Activated naive CD4-positive, alpha-beta T cell treated with anti-CD3 and anti-CD28 coated beads for 36 hours (primary cell): ENCODE measurements around the gene SH3BP5. TPM values are rescaled to one million over a fixed set of nuclear protein-coding genes. Genes with fewer than 3 reads are reported as not detected.
A peak's percentile ranks its signal among the peaks of the same experiment; 100 is the strongest.
"Not testable (repeated sequence)": the region's sequence is repeated elsewhere in the genome, so short reads cannot be mapped to it uniquely, and the experiment has no call there.

ENCODE experiments used
- CTCF ChIA-PET: fragments of 350-600 bp; sonication (Branson Sonifier 250); formaldehyde crosslinking; loops from one replicate; lab custom pipeline; 2021; ENCODE audit warnings: antibody characterized with exemption; lab: Charles Lee
- DNase-seq: peaks from one replicate; pipeline ENCODE4 v3.0.0-alpha.2; 2020
- H3K27ac Mint-ChIP-seq: one replicate; pipeline ENCODE4 v1.8.0; 2021; ENCODE audit warnings: mild to moderate bottlenecking, mixed read lengths
- H3K27me3 Mint-ChIP-seq: one replicate; pipeline ENCODE4 v1.8.0; 2021; ENCODE audit warnings: low read depth, mixed read lengths
- H3K36me3 Mint-ChIP-seq: one replicate; pipeline ENCODE4 v1.8.0; 2021; ENCODE audit warnings: low read depth, mixed read lengths
- H3K4me1 Mint-ChIP-seq: one replicate; pipeline ENCODE4 v1.8.0; 2021; ENCODE audit warnings: low read depth, mixed read lengths
- H3K4me3 Mint-ChIP-seq: one replicate; pipeline ENCODE4 v1.8.0; 2021; ENCODE audit warnings: mild to moderate bottlenecking, moderate library complexity, mixed read lengths
- H3K9me3 Mint-ChIP-seq: one replicate; pipeline ENCODE4 v1.8.0; 2021; ENCODE audit warnings: mixed read lengths
- intact Hi-C: fragments of 100-400 bp; cut with micrococcal nuclease; formaldehyde crosslinking; loops from one replicate; pipeline ENCODE4 v1.15.1; 2023
- total RNA-seq, 2 experiments: library from RNA; stranded (reverse); gene quantifications; one replicate each; pipeline ENCODE4 v1.2.3, GENCODE V29; 2021

Gene SH3BP5
- total RNA-seq, 2 experiments from 2014 or later, result 7.9 to 9.0 TPM

- CTCF ChIA-PET, result interaction anchor here (0.7 to 2.2 kb wide), 15 partner anchors 15 to 122 kb away, joined by 3 to 15 read pairs (median 4); partner anchors contain the start of gene SH3BP5
- Mint-ChIP-seq H3K4me3 (no peak overlapping the region), H3K9me3 (no peaks in the 10 kb centered on the region), H3K27me3 (peaks cover 2% of the 10 kb centered on the region), H3K4me1 (peaks cover 49% of the 10 kb centered on the region), H3K27ac (peak overlapping the region; percentile 83), H3K36me3 (no peaks in the 10 kb centered on the region)
- no peak for DNase-seq
- intact Hi-C loops, result loop anchor here (1.0 to 5.0 kb wide), 8 partner anchors 17 to 1150 kb away; partner anchors contain the start of genes NR2C2 and SH3BP5
These were observed 28.6 kb upstream of the SH3BP5 start for GRCh38 chr3:15360788-15361493.

- H3K4me3 Mint-ChIP-seq, result no peak overlapping the region
- CTCF ChIA-PET, result interaction anchor here (0.7 kb wide), 1 partner anchor 20 kb away, joined by 3 read pairs; no protein-coding TSS in a partner anchor
- no peak overlapping the region for H3K27ac Mint-ChIP-seq
- no peak for DNase-seq
- no peaks in the 10 kb centered on the region for H3K9me3 Mint-ChIP-seq
- peaks cover 2% of the 10 kb centered on the region for H3K27me3 Mint-ChIP-seq
- no peaks in the 10 kb centered on the region for H3K36me3 Mint-ChIP-seq
- intact Hi-C loops, result loop anchor here (2.0 to 5.0 kb wide), 3 partner anchors 277 to 1151 kb away; partner anchors contain the start of gene NR2C2
- H3K4me1 Mint-ChIP-seq, result peaks cover 60% of the 10 kb centered on the region
These were observed 27.5 kb upstream of the SH3BP5 start for GRCh38 chr3:15359677-15360397.

- H3K9me3 Mint-ChIP-seq, DNase-seq, H3K27me3 Mint-ChIP-seq, intact Hi-C loops, H3K36me3 Mint-ChIP-seq: not testable (repeated sequence)
- CTCF ChIA-PET, result interaction anchor here (2.9 kb wide), 1 partner anchor 88 kb away, joined by 11 read pairs; no protein-coding TSS in a partner anchor
- Mint-ChIP-seq H3K4me1 (peaks cover 50% of the 10 kb centered on the region), H3K4me3 (peak overlapping the region; percentile 9), H3K27ac (peak overlapping the region; percentile 32)
These were observed 24.3 kb upstream of the SH3BP5 start for GRCh38 chr3:15356651-15357061.

GRCh38 chr3:15356176-15356575 lies 23.8 kb upstream of the SH3BP5 start:
- peak overlapping the region; percentile 7 for H3K4me3 Mint-ChIP-seq
- H3K9me3 Mint-ChIP-seq, result peaks cover 4% of the 10 kb centered on the region
- peak overlapping the region; percentile 32 for H3K27ac Mint-ChIP-seq
- intact Hi-C loops, result no loop called here
- peaks cover 45% of the 10 kb centered on the region for H3K4me1 Mint-ChIP-seq
- DNase-seq, result no peak
- CTCF ChIA-PET, result interaction anchor here (1.4 to 2.9 kb wide), 2 partner anchors 22 to 88 kb away, joined by 4 to 11 read pairs; no protein-coding TSS in a partner anchor
- no peaks in the 10 kb centered on the region for H3K36me3 Mint-ChIP-seq
- no peaks in the 10 kb centered on the region for H3K27me3 Mint-ChIP-seq

- intact Hi-C loops, result no loop called here
- Mint-ChIP-seq H3K9me3 (peaks cover 11% of the 10 kb centered on the region), H3K4me1 (peaks cover 38% of the 10 kb centered on the region), H3K36me3 (peaks cover 4% of the 10 kb centered on the region), H3K27me3 (no peaks in the 10 kb centered on the region), H3K27ac (no peak overlapping the region), H3K4me3 (no peak overlapping the region)
- no peak for DNase-seq
- CTCF ChIA-PET, result interaction anchor here (0.7 to 2.9 kb wide), 7 partner anchors 21 to 95 kb away, joined by 3 to 11 read pairs (median 4); partner anchors contain the start of gene SH3BP5
These were observed 22.7 kb upstream of the SH3BP5 start for GRCh38 chr3:15355086-15355485.

- intact Hi-C loops, result no loop called here
- Mint-ChIP-seq H3K4me1 (peaks cover 39% of the 10 kb centered on the region), H3K36me3 (peaks cover 4% of the 10 kb centered on the region), H3K27ac (no peak overlapping the region), H3K4me3 (no peak overlapping the region), H3K27me3 (no peaks in the 10 kb centered on the region), H3K9me3 (peaks cover 13% of the 10 kb centered on the region)
- CTCF ChIA-PET, result interaction anchor here (0.8 to 2.9 kb wide), 5 partner anchors 20 to 86 kb away, joined by 3 to 11 read pairs (median 4); partner anchors contain the start of gene SH3BP5
- no peak for DNase-seq
These were observed 22.1 kb upstream of the SH3BP5 start for GRCh38 chr3:15354485-15354884.

GRCh38 chr3:15350141-15350540 lies 17.8 kb upstream of the SH3BP5 start:
- Mint-ChIP-seq H3K4me3 (no peak overlapping the region), H3K4me1 (peaks cover 46% of the 10 kb centered on the region), H3K27ac (no peak overlapping the region), H3K36me3 (peaks cover 4% of the 10 kb centered on the region), H3K9me3 (peaks cover 13% of the 10 kb centered on the region), H3K27me3 (no peaks in the 10 kb centered on the region)
- intact Hi-C loops, result no loop called here
- no peak for DNase-seq
- CTCF ChIA-PET, result no interaction called here

GRCh38 chr3:15349438-15349837 lies 17.1 kb upstream of the SH3BP5 start:
- intact Hi-C loops, DNase-seq, H3K36me3 Mint-ChIP-seq, H3K27ac Mint-ChIP-seq, H3K27me3 Mint-ChIP-seq, H3K4me3 Mint-ChIP-seq: not testable (repeated sequence)
- peaks cover 40% of the 10 kb centered on the region for H3K4me1 Mint-ChIP-seq
- peaks cover 13% of the 10 kb centered on the region for H3K9me3 Mint-ChIP-seq
- CTCF ChIA-PET, result interaction anchor here (0.6 to 1.1 kb wide), 2 partner anchors 81 to 106 kb away, joined by 3 read pairs; no protein-coding TSS in a partner anchor

GRCh38 chr3:15348246-15348645 lies 15.9 kb upstream of the SH3BP5 start:
- no peak for DNase-seq
- intact Hi-C loops, result no loop called here
- peaks cover 4% of the 10 kb centered on the region for H3K36me3 Mint-ChIP-seq
- peaks cover 16% of the 10 kb centered on the region for H3K9me3 Mint-ChIP-seq
- no peaks in the 10 kb centered on the region for H3K27me3 Mint-ChIP-seq
- peaks cover 40% of the 10 kb centered on the region for H3K4me1 Mint-ChIP-seq
- no peak overlapping the region for H3K4me3 Mint-ChIP-seq
- CTCF ChIA-PET, result interaction anchor here (0.7 to 1.5 kb wide), 5 partner anchors 14 to 209 kb away, joined by 3 to 7 read pairs (median 3); no protein-coding TSS in a partner anchor
- no peak overlapping the region for H3K27ac Mint-ChIP-seq

GRCh38 chr3:15347737-15348110 lies 15.3 kb upstream of the SH3BP5 start:
- peaks cover 4% of the 10 kb centered on the region for H3K36me3 Mint-ChIP-seq
- H3K27me3 Mint-ChIP-seq, result no peaks in the 10 kb centered on the region
- H3K4me1 Mint-ChIP-seq, result peaks cover 40% of the 10 kb centered on the region
- CTCF ChIA-PET, result interaction anchor here (0.6 to 1.5 kb wide), 6 partner anchors 13 to 209 kb away, joined by 3 to 10 read pairs (median 3); partner anchors contain the start of gene SH3BP5
- H3K9me3 Mint-ChIP-seq, result peaks cover 17% of the 10 kb centered on the region
- intact Hi-C loops, result no loop called here
- H3K27ac Mint-ChIP-seq, result no peak overlapping the region
- H3K4me3 Mint-ChIP-seq, result no peak overlapping the region
- DNase-seq, result no peak

- no peak for DNase-seq
- Mint-ChIP-seq H3K4me1 (peaks cover 40% of the 10 kb centered on the region), H3K4me3 (no peak overlapping the region), H3K36me3 (peaks cover 4% of the 10 kb centered on the region), H3K9me3 (peaks cover 17% of the 10 kb centered on the region), H3K27me3 (no peaks in the 10 kb centered on the region), H3K27ac (no peak overlapping the region)
- CTCF ChIA-PET, result interaction anchor here (0.6 to 1.5 kb wide), 5 partner anchors 14 to 210 kb away, joined by 3 to 10 read pairs (median 3); partner anchors contain the start of gene SH3BP5
- intact Hi-C loops, result no loop called here
These were observed 14.8 kb upstream of the SH3BP5 start for GRCh38 chr3:15347063-15347736.
